ENCODE data around the gene MYH6. TPM values are rescaled to one million over a fixed set of nuclear protein-coding genes. Genes with fewer than 3 reads are reported as not detected.

The MYH6 gene
- total and polyA plus RNA-seq, 2 of the 13 experiments (the other 11 are each of a cell fraction or from before 2014, with no cell fraction given): 0.01 TPM; not detected in 1

- TF ChIP-seq EEA1 (CRISPR knock-in tag; IDR thresholded peaks at IDR 0.05; ENCODE audit: borderline replicate concordance) (peak; percentile 85; the same call in 1 of the 2 replicates), RFXANK (CRISPR knock-in tag; IDR thresholded peaks at IDR 0.05) (no peak), BRD4 (CRISPR knock-in tag; IDR thresholded peaks at IDR 0.05) (peak; percentile 52; the same call in 1 of the 2 replicates), CHCHD3 (CRISPR knock-in tag; IDR thresholded peaks at IDR 0.05) (0 out of 2 replicates have a peak, but pooled peaks have one; percentile 45), JDP2 (CRISPR knock-in tag; IDR thresholded peaks at IDR 0.05; ENCODE audit: borderline replicate concordance) (no peak), PRPF4 (IDR thresholded peaks at IDR 0.05; ENCODE audit: low read depth, low read length, poor library complexity, severe bottlenecking) (no peak), SNAPC5 (CRISPR knock-in tag; IDR thresholded peaks at IDR 0.05; ENCODE audit: borderline replicate concordance) (no peak), SIN3A (IDR thresholded peaks at IDR 0.05; ENCODE audit: borderline replicate concordance, low read depth, low read length) (no peak), ATF7-NPFF (CRISPR knock-in tag; IDR thresholded peaks at IDR 0.05; ENCODE audit: low read depth) (no peak), ARID3A (IDR thresholded peaks at IDR 0.05; ENCODE audit: low read depth, low read length) (no peak; the same call in 1 of the 2 replicates), SNAPC2 (CRISPR knock-in tag; IDR thresholded peaks at IDR 0.05) (0 out of 2 replicates have a peak, but pooled peaks have one; percentile 9), KDM5B (CRISPR knock-in tag; IDR thresholded peaks at IDR 0.05; ENCODE audit: borderline replicate concordance) (peak; percentile 17; the same call in 1 of the 2 replicates), NFE2 (CRISPR knock-in tag; IDR thresholded peaks at IDR 0.05) (no peak), ZNF839 (CRISPR knock-in tag; IDR thresholded peaks at IDR 0.05; ENCODE audit: borderline replicate concordance) (no peak; the same call in 1 of the 2 replicates), NCOR1 (IDR thresholded peaks at IDR 0.05; ENCODE audit: borderline replicate concordance, low read length) (peak; percentile 94), ZC3H13 (CRISPR knock-in tag; IDR thresholded peaks at IDR 0.05) (0 out of 2 replicates have a peak, but pooled peaks have one; percentile 14), TGIF2 (CRISPR knock-in tag; IDR thresholded peaks at IDR 0.05) (no peak), XRCC5 (optimal IDR thresholded peaks at IDR 0.05; ENCODE audit: low read length) (no peak)
- TF ChIP-seq, protein P1, sequence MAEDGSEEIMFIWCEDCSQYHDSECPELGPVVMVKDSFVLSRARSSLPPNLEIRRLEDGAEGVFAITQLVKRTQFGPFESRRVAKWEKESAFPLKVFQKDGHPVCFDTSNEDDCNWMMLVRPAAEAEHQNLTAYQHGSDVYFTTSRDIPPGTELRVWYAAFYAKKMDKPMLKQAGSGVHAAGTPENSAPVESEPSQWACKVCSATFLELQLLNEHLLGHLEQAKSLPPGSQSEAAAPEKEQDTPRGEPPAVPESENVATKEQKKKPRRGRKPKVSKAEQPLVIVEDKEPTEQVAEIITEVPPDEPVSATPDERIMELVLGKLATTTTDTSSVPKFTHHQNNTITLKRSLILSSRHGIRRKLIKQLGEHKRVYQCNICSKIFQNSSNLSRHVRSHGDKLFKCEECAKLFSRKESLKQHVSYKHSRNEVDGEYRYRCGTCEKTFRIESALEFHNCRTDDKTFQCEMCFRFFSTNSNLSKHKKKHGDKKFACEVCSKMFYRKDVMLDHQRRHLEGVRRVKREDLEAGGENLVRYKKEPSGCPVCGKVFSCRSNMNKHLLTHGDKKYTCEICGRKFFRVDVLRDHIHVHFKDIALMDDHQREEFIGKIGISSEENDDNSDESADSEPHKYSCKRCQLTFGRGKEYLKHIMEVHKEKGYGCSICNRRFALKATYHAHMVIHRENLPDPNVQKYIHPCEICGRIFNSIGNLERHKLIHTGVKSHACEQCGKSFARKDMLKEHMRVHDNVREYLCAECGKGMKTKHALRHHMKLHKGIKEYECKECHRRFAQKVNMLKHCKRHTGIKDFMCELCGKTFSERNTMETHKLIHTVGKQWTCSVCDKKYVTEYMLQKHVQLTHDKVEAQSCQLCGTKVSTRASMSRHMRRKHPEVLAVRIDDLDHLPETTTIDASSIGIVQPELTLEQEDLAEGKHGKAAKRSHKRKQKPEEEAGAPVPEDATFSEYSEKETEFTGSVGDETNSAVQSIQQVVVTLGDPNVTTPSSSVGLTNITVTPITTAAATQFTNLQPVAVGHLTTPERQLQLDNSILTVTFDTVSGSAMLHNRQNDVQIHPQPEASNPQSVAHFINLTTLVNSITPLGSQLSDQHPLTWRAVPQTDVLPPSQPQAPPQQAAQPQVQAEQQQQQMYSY (CRISPR knock-in tag; IDR thresholded peaks at IDR 0.05): no peak
- TF ChIP-seq, protein P2, sequence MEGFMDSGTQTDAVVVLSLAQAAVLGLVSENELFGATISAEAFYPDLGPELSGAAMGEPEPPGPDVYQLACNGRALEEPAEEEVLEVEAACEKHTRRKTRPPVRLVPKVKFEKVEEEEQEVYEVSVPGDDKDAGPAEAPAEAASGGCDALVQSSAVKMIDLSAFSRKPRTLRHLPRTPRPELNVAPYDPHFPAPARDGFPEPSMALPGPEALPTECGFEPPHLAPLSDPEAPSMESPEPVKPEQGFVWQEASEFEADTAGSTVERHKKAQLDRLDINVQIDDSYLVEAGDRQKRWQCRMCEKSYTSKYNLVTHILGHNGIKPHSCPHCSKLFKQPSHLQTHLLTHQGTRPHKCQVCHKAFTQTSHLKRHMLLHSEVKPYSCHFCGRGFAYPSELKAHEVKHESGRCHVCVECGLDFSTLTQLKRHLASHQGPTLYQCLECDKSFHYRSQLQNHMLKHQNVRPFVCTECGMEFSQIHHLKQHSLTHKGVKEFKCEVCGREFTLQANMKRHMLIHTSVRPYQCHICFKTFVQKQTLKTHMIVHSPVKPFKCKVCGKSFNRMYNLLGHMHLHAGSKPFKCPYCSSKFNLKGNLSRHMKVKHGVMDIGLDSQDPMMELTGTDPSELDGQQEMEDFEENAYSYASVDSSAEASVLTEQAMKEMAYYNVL (CRISPR knock-in tag; IDR thresholded peaks at IDR 0.05; ENCODE audit: borderline replicate concordance): no peak; the same call in 1 of the 2 replicates
These were observed 27.7 kb upstream of the MYH6 start, which contains the start of gene MYH7 (continued) for GRCh38 chr14:23435543-23436326.
